HepG2 (cell line): ENCODE measurements around the gene DDX17. TPM values are rescaled to one million over a fixed set of nuclear protein-coding genes. Genes with fewer than 3 reads are reported as not detected.

Source experiments
- CEBPG ChIP-seq: IDR thresholded peaks from 2 replicates; pipeline ENCODE4 v1.6.1; 2016
- CHD2 ChIP-seq: IDR thresholded peaks from 2 replicates; pipeline ENCODE4 v1.6.1; 2011; ENCODE audit warnings: low read depth, low read length, improper control_type of control experiment
- ETV5 ChIP-seq: IDR thresholded peaks from 2 replicates; pipeline ENCODE4 v1.6.1; 2018; ENCODE audit warnings: missing biosample characterization, missing genetic modification reagents, inconsistent platforms, borderline replicate concordance
- ONECUT2 ChIP-seq: sonication (generic); formaldehyde crosslinking; IDR thresholded peaks from 2 replicates; pipeline ENCODE4 v1.4.0; 2020; ENCODE audit warnings: missing genetic modification reagents
- RERE ChIP-seq: IDR thresholded peaks from 2 replicates; pipeline ENCODE4 v1.6.1; 2016; ENCODE audit warnings: low read depth, missing genetic modification reagents, missing compliant biosample characterization
- ZNF687 ChIP-seq: sonication (generic); formaldehyde crosslinking; IDR thresholded peaks from 2 replicates; pipeline ENCODE4 v1.5.1; 2020; ENCODE audit warnings: mild to moderate bottlenecking, missing genetic modification reagents, moderate library complexity
- polyA plus RNA-seq, 8 experiments: library from polyadenylated mRNA; depleted of rRNA in 3 of 8; stranded (reverse) in 7 of 8; unstranded in 1 of 8; fragments of >200 nt; fragmentation: Illumina TruSeq in 4 of 8; extraction: Trizol in 4 of 8; gene quantifications; 2 replicates each; pipeline versions ENCODE4 v1.2.1 to v1.2.3, GENCODE V29; 2011 to 2016; ENCODE audit warnings: low read depth in 4 of 8, missing spikeins in 1 of 8, mixed read lengths in 1 of 8; ENCODE audit not compliant: insufficient read depth in 1 of 8
- total RNA-seq, 5 experiments: library from RNA; depleted of rRNA; stranded (reverse); fragments of >200 nt; fragmentation: Illumina TruSeq; extraction: Trizol; gene quantifications; 2 replicates each; pipeline ENCODE4 v1.2.3, GENCODE V29; 2016; ENCODE audit warnings: low read depth in 1 of 5
- TF ChIP-seq, protein P1 (sequence below): sonication (generic); formaldehyde crosslinking; conservative IDR thresholded peaks from 2 replicates; pipeline ENCODE4 v1.8.0; 2022; ENCODE audit warnings: mild to moderate bottlenecking, moderate library complexity, missing genetic modification reagents
- TF ChIP-seq, protein P2 (sequence below): sonication (generic); formaldehyde crosslinking; IDR thresholded peaks from 2 replicates; pipeline ENCODE4 v1.4.0; 2020; ENCODE audit warnings: missing genetic modification reagents; ENCODE audit errors: not compliant biosample characterization
- TF ChIP-seq, protein P3 (sequence below): sonication (generic); formaldehyde crosslinking; IDR thresholded peaks from 2 replicates; pipeline ENCODE4; 2020; ENCODE audit warnings: missing genetic modification reagents, mild to moderate bottlenecking, borderline replicate concordance
- TF ChIP-seq, protein P4 (sequence below): sonication (generic); formaldehyde crosslinking; IDR thresholded peaks from 2 replicates; pipeline ENCODE4 v1.9.0; 2021; ENCODE audit warnings: missing genetic modification reagents, borderline replicate concordance

Gene DDX17
- total and polyA plus RNA-seq, 2 of the 13 experiments (the other 11 are each of a cell fraction or from before 2014, with no cell fraction given) = 238 to 344 TPM

DNA sequence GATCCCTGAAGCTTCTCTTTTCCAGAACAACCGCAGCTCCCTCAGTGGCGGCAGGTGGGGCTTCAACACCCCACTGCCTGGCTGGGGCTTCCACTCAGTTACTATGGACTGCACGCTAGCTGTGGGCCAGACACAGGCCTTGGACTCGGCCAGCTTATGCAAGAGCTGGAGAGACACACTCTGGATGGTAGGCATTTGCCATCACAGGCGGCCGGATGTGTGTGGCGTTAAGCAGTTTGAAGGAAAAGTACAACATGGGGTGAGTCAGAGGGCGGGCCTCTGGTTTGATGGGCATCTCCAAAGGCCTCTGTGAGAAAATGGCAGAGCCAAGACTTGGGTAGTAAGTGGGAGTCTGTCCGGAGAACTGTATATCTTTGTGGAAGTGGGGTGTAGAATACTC, 68.7 kb downstream of the DDX17 start (continued):
- TF ChIP-seq ZNF687 (CRISPR knock-in tag) (peak; percentile 23; the same call in 1 of the 2 replicates), CHD2 (no peak), ETV5 (CRISPR knock-in tag) (peak; percentile 70; the same call in 1 of the 2 replicates), RERE (CRISPR knock-in tag) (no peak), ONECUT2 (no peak), CEBPG (0 out of 2 replicates have a peak, but pooled peaks have one; percentile 23)
- TF ChIP-seq, protein P1, sequence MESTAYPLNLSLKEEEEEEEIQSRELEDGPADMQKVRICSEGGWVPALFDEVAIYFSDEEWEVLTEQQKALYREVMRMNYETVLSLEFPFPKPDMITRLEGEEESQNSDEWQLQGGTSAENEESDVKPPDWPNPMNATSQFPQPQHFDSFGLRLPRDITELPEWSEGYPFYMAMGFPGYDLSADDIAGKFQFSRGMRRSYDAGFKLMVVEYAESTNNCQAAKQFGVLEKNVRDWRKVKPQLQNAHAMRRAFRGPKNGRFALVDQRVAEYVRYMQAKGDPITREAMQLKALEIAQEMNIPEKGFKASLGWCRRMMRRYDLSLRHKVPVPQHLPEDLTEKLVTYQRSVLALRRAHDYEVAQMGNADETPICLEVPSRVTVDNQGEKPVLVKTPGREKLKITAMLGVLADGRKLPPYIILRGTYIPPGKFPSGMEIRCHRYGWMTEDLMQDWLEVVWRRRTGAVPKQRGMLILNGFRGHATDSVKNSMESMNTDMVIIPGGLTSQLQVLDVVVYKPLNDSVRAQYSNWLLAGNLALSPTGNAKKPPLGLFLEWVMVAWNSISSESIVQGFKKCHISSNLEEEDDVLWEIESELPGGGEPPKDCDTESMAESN (CRISPR knock-in tag) = peak; percentile 100
- TF ChIP-seq, protein P2, sequence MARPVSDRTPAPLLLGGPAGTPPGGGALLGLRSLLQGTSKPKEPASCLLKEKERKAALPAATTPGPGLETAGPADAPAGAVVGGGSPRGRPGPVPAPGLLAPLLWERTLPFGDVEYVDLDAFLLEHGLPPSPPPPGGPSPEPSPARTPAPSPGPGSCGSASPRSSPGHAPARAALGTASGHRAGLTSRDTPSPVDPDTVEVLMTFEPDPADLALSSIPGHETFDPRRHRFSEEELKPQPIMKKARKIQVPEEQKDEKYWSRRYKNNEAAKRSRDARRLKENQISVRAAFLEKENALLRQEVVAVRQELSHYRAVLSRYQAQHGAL (CRISPR knock-in tag) = no peak
- TF ChIP-seq, protein P3, sequence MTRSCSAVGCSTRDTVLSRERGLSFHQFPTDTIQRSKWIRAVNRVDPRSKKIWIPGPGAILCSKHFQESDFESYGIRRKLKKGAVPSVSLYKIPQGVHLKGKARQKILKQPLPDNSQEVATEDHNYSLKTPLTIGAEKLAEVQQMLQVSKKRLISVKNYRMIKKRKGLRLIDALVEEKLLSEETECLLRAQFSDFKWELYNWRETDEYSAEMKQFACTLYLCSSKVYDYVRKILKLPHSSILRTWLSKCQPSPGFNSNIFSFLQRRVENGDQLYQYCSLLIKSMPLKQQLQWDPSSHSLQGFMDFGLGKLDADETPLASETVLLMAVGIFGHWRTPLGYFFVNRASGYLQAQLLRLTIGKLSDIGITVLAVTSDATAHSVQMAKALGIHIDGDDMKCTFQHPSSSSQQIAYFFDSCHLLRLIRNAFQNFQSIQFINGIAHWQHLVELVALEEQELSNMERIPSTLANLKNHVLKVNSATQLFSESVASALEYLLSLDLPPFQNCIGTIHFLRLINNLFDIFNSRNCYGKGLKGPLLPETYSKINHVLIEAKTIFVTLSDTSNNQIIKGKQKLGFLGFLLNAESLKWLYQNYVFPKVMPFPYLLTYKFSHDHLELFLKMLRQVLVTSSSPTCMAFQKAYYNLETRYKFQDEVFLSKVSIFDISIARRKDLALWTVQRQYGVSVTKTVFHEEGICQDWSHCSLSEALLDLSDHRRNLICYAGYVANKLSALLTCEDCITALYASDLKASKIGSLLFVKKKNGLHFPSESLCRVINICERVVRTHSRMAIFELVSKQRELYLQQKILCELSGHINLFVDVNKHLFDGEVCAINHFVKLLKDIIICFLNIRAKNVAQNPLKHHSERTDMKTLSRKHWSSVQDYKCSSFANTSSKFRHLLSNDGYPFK (CRISPR knock-in tag) = no peak
- TF ChIP-seq, protein P4, sequence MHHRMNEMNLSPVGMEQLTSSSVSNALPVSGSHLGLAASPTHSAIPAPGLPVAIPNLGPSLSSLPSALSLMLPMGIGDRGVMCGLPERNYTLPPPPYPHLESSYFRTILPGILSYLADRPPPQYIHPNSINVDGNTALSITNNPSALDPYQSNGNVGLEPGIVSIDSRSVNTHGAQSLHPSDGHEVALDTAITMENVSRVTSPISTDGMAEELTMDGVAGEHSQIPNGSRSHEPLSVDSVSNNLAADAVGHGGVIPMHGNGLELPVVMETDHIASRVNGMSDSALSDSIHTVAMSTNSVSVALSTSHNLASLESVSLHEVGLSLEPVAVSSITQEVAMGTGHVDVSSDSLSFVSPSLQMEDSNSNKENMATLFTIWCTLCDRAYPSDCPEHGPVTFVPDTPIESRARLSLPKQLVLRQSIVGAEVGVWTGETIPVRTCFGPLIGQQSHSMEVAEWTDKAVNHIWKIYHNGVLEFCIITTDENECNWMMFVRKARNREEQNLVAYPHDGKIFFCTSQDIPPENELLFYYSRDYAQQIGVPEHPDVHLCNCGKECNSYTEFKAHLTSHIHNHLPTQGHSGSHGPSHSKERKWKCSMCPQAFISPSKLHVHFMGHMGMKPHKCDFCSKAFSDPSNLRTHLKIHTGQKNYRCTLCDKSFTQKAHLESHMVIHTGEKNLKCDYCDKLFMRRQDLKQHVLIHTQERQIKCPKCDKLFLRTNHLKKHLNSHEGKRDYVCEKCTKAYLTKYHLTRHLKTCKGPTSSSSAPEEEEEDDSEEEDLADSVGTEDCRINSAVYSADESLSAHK (CRISPR knock-in tag) = no peak
